Measurements from ENCODE around the gene SENP8. TPM values are rescaled to one million over a fixed set of nuclear protein-coding genes. Genes with fewer than 3 reads are reported as not detected.

SENP8 gene
- total and polyA plus RNA-seq, 2 of the 8 experiments (the other 6 are each of a cell fraction or from before 2014, with no cell fraction given): 4.1 to 6.0 TPM

- TF ChIP-seq, protein P1, sequence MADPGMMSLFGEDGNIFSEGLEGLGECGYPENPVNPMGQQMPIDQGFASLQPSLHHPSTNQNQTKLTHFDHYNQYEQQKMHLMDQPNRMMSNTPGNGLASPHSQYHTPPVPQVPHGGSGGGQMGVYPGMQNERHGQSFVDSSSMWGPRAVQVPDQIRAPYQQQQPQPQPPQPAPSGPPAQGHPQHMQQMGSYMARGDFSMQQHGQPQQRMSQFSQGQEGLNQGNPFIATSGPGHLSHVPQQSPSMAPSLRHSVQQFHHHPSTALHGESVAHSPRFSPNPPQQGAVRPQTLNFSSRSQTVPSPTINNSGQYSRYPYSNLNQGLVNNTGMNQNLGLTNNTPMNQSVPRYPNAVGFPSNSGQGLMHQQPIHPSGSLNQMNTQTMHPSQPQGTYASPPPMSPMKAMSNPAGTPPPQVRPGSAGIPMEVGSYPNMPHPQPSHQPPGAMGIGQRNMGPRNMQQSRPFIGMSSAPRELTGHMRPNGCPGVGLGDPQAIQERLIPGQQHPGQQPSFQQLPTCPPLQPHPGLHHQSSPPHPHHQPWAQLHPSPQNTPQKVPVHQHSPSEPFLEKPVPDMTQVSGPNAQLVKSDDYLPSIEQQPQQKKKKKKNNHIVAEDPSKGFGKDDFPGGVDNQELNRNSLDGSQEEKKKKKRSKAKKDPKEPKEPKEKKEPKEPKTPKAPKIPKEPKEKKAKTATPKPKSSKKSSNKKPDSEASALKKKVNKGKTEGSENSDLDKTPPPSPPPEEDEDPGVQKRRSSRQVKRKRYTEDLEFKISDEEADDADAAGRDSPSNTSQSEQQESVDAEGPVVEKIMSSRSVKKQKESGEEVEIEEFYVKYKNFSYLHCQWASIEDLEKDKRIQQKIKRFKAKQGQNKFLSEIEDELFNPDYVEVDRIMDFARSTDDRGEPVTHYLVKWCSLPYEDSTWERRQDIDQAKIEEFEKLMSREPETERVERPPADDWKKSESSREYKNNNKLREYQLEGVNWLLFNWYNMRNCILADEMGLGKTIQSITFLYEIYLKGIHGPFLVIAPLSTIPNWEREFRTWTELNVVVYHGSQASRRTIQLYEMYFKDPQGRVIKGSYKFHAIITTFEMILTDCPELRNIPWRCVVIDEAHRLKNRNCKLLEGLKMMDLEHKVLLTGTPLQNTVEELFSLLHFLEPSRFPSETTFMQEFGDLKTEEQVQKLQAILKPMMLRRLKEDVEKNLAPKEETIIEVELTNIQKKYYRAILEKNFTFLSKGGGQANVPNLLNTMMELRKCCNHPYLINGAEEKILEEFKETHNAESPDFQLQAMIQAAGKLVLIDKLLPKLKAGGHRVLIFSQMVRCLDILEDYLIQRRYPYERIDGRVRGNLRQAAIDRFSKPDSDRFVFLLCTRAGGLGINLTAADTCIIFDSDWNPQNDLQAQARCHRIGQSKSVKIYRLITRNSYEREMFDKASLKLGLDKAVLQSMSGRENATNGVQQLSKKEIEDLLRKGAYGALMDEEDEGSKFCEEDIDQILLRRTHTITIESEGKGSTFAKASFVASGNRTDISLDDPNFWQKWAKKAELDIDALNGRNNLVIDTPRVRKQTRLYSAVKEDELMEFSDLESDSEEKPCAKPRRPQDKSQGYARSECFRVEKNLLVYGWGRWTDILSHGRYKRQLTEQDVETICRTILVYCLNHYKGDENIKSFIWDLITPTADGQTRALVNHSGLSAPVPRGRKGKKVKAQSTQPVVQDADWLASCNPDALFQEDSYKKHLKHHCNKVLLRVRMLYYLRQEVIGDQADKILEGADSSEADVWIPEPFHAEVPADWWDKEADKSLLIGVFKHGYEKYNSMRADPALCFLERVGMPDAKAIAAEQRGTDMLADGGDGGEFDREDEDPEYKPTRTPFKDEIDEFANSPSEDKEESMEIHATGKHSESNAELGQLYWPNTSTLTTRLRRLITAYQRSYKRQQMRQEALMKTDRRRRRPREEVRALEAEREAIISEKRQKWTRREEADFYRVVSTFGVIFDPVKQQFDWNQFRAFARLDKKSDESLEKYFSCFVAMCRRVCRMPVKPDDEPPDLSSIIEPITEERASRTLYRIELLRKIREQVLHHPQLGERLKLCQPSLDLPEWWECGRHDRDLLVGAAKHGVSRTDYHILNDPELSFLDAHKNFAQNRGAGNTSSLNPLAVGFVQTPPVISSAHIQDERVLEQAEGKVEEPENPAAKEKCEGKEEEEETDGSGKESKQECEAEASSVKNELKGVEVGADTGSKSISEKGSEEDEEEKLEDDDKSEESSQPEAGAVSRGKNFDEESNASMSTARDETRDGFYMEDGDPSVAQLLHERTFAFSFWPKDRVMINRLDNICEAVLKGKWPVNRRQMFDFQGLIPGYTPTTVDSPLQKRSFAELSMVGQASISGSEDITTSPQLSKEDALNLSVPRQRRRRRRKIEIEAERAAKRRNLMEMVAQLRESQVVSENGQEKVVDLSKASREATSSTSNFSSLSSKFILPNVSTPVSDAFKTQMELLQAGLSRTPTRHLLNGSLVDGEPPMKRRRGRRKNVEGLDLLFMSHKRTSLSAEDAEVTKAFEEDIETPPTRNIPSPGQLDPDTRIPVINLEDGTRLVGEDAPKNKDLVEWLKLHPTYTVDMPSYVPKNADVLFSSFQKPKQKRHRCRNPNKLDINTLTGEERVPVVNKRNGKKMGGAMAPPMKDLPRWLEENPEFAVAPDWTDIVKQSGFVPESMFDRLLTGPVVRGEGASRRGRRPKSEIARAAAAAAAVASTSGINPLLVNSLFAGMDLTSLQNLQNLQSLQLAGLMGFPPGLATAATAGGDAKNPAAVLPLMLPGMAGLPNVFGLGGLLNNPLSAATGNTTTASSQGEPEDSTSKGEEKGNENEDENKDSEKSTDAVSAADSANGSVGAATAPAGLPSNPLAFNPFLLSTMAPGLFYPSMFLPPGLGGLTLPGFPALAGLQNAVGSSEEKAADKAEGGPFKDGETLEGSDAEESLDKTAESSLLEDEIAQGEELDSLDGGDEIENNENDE (IDR thresholded peaks at IDR 0.05; ENCODE audit: insufficient replicate concordance, low read length): no peak
- TF ChIP-seq RBBP5 (IDR thresholded peaks at IDR 0.05; ENCODE audit: borderline replicate concordance, low read depth, low read length): no peak
- no peak for TF ChIP-seq TBP (IDR thresholded peaks at IDR 0.05; ENCODE audit: low read depth, low read length)
- TF ChIP-seq, protein P2, sequence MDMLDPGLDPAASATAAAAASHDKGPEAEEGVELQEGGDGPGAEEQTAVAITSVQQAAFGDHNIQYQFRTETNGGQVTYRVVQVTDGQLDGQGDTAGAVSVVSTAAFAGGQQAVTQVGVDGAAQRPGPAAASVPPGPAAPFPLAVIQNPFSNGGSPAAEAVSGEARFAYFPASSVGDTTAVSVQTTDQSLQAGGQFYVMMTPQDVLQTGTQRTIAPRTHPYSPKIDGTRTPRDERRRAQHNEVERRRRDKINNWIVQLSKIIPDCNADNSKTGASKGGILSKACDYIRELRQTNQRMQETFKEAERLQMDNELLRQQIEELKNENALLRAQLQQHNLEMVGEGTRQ (IDR thresholded peaks at IDR 0.05; ENCODE audit: low read length): no peak
- TF ChIP-seq YY1 (IDR thresholded peaks at IDR 0.05; ENCODE audit: low read depth, low read length): no peak
- no peak for TF ChIP-seq POLR2A (IDR thresholded peaks at IDR 0.05; ENCODE audit: control extremely low read depth in 1 of 2, low read depth in 2 of 2, low read length in 2 of 2)
- no peak for TF ChIP-seq EP300 (IDR thresholded peaks at IDR 0.05; ENCODE audit: borderline replicate concordance in 1 of 2, low read depth in 2 of 2, low read length in 2 of 2)
- TF ChIP-seq SUZ12 (IDR thresholded peaks at IDR 0.05; ENCODE audit: low read length): no peak
- TF ChIP-seq TEAD4 (IDR thresholded peaks at IDR 0.05; ENCODE audit: low read depth, low read length): no peak
- no peak for TF ChIP-seq TAF1 (IDR thresholded peaks at IDR 0.05; ENCODE audit: low read depth, low read length)
- no peak for TF ChIP-seq SP4 (IDR thresholded peaks at IDR 0.05; ENCODE audit: low read length)
- TF ChIP-seq RFX5 (IDR thresholded peaks at IDR 0.05; ENCODE audit: borderline replicate concordance, low read depth, low read length): no peak
Observed at GRCh38 chr15:72135719-72136118, 17.5 kb downstream of the SENP8 start (continued).
